ENCODE measurements around the gene ZNF782. TPM values are rescaled to one million over a fixed set of nuclear protein-coding genes. Genes with fewer than 3 reads are reported as not detected.
A peak's percentile ranks its signal among the peaks of the same experiment; 100 is the strongest.
"Not testable (repeated sequence)": the region's sequence is repeated elsewhere in the genome, so short reads cannot be mapped to it uniquely, and the experiment has no call there.

Gene ZNF782
- polyA plus RNA-seq, 2 donors = 0.92 to 1.1 TPM

GRCh38 chr9:96874947-96875460 lies 20.7 kb upstream of the ZNF782 start:
- peaks cover 0 to 4% of the 10 kb centered on the region in 2 donors for H3K4me1 ChIP-seq (ENCODE audit: control insufficient read depth in 2 of 2, insufficient read depth in 2 of 2, low read length in 1 of 2)
- WGBS, 2 donors = 19 to 22% methylated on average over 13 of the region's 13 CpGs
- H3K27me3 ChIP-seq (ENCODE audit: control insufficient read depth in 1 of 2, insufficient read depth in 2 of 2, low read length in 2 of 2) = peaks cover 0 to 8% of the 10 kb centered on the region in 2 donors
- peak overlapping the region; percentile 49 to 67 for H3K4me3 ChIP-seq (ENCODE audit: low read depth in 1 of 2, low read length in 2 of 2)
- peak overlapping the region; percentile 86 to 94 for H3K27ac ChIP-seq (ENCODE audit: low read depth in 2 of 2, low read length in 1 of 2)
- H3K9me3 ChIP-seq (ENCODE audit: control insufficient read depth in 2 of 2, insufficient read depth in 1 of 2, low read depth in 1 of 2, low read length in 1 of 2) = peaks cover 0 to 4% of the 10 kb centered on the region in 2 donors
- H3K36me3 ChIP-seq (ENCODE audit: control insufficient read depth in 2 of 2, insufficient read depth in 2 of 2, low read length in 1 of 2) = no peaks in the 10 kb centered on the region

- Histone ChIP-seq H3K9me3 (ENCODE audit: control insufficient read depth in 2 of 2, insufficient read depth in 1 of 2, low read depth in 1 of 2, low read length in 1 of 2) (peaks cover 0 to 4% of the 10 kb centered on the region in 2 donors), H3K27me3 (ENCODE audit: control insufficient read depth in 1 of 2, insufficient read depth in 2 of 2, low read length in 2 of 2) (peaks cover 0 to 8% of the 10 kb centered on the region in 2 donors), H3K27ac (ENCODE audit: low read depth in 2 of 2, low read length in 1 of 2) (peak overlapping the region; percentile 86 to 92), H3K36me3 (ENCODE audit: control insufficient read depth in 2 of 2, insufficient read depth in 2 of 2, low read length in 1 of 2) (no peaks in the 10 kb centered on the region), H3K4me3 (ENCODE audit: low read depth in 1 of 2, low read length in 2 of 2) (no peak overlapping the region), H3K4me1 (ENCODE audit: control insufficient read depth in 2 of 2, insufficient read depth in 2 of 2, low read length in 1 of 2) (peaks cover 0 to 4% of the 10 kb centered on the region in 2 donors)
- 84 to 85% methylated on average over 7 of the region's 7 CpGs for WGBS, 2 donors
Measured at GRCh38 chr9:96874201-96874785, 20.0 kb upstream of the ZNF782 start.

- no peaks in the 10 kb centered on the region for H3K36me3 ChIP-seq (ENCODE audit: control insufficient read depth in 2 of 2, insufficient read depth in 2 of 2, low read length in 1 of 2)
- peaks cover 0 to 4% of the 10 kb centered on the region in 2 donors for H3K4me1 ChIP-seq (ENCODE audit: control insufficient read depth in 2 of 2, insufficient read depth in 2 of 2, low read length in 1 of 2)
- no peaks in the 10 kb centered on the region for H3K9me3 ChIP-seq (ENCODE audit: control insufficient read depth in 2 of 2, insufficient read depth in 1 of 2, low read depth in 1 of 2, low read length in 1 of 2)
- 92 to 93% methylated on average over 1 of the region's 1 CpG for WGBS, 2 donors
- H3K27ac ChIP-seq (ENCODE audit: low read depth in 2 of 2, low read length in 1 of 2) = no peak overlapping the region
- no peak overlapping the region for H3K4me3 ChIP-seq (ENCODE audit: low read depth in 1 of 2, low read length in 2 of 2)
- peaks cover 0 to 2% of the 10 kb centered on the region in 2 donors for H3K27me3 ChIP-seq (ENCODE audit: control insufficient read depth in 1 of 2, insufficient read depth in 2 of 2, low read length in 2 of 2)
Measured at GRCh38 chr9:96871176-96871575, 16.9 kb upstream of the ZNF782 start.

- Histone ChIP-seq H3K9me3 (ENCODE audit: control insufficient read depth in 2 of 2, insufficient read depth in 1 of 2, low read depth in 1 of 2, low read length in 1 of 2) (no peaks in the 10 kb centered on the region), H3K36me3 (ENCODE audit: control insufficient read depth in 2 of 2, insufficient read depth in 2 of 2, low read length in 1 of 2) (no peaks in the 10 kb centered on the region), H3K4me3 (ENCODE audit: low read depth in 1 of 2, low read length in 2 of 2) (no peak overlapping the region), H3K27me3 (ENCODE audit: control insufficient read depth in 1 of 2, insufficient read depth in 2 of 2, low read length in 2 of 2) (no peaks in the 10 kb centered on the region), H3K27ac (ENCODE audit: low read depth in 2 of 2, low read length in 1 of 2) (peak overlapping the region in 1 of 2 donors; percentile 0), H3K4me1 (ENCODE audit: control insufficient read depth in 2 of 2, insufficient read depth in 2 of 2, low read length in 1 of 2) (no peaks in the 10 kb centered on the region)
- WGBS, 2 donors = 46 to 47% methylated on average over 5 of the region's 5 CpGs
Measured at GRCh38 chr9:96868709-96869108, 14.4 kb upstream of the ZNF782 start.

GRCh38 chr9:96867079-96867804 lies 12.9 kb upstream of the ZNF782 start:
- no peaks in the 10 kb centered on the region for H3K4me1 ChIP-seq (ENCODE audit: control insufficient read depth in 2 of 2, insufficient read depth in 2 of 2, low read length in 1 of 2)
- 64 to 80% methylated on average over 7 of the region's 7 CpGs for WGBS, 2 donors
- H3K36me3 ChIP-seq (ENCODE audit: control insufficient read depth in 2 of 2, insufficient read depth in 2 of 2, low read length in 1 of 2) = no peaks in the 10 kb centered on the region
- no peaks in the 10 kb centered on the region for H3K27me3 ChIP-seq (ENCODE audit: control insufficient read depth in 1 of 2, insufficient read depth in 2 of 2, low read length in 2 of 2)
- no peaks in the 10 kb centered on the region for H3K9me3 ChIP-seq (ENCODE audit: control insufficient read depth in 2 of 2, insufficient read depth in 1 of 2, low read depth in 1 of 2, low read length in 1 of 2)
- H3K27ac ChIP-seq (ENCODE audit: low read depth in 2 of 2, low read length in 1 of 2) = no peak overlapping the region
- H3K4me3 ChIP-seq (ENCODE audit: low read depth in 1 of 2, low read length in 2 of 2) = no peak overlapping the region

- 78 to 87% methylated on average over 2 of the region's 2 CpGs for WGBS, 2 donors
- H3K4me1 ChIP-seq (ENCODE audit: control insufficient read depth in 2 of 2, insufficient read depth in 2 of 2, low read length in 1 of 2); H3K27me3 ChIP-seq (ENCODE audit: control insufficient read depth in 1 of 2, insufficient read depth in 2 of 2, low read length in 2 of 2); H3K4me3 ChIP-seq (ENCODE audit: low read depth in 1 of 2, low read length in 2 of 2); H3K36me3 ChIP-seq (ENCODE audit: control insufficient read depth in 2 of 2, insufficient read depth in 2 of 2, low read length in 1 of 2); H3K27ac ChIP-seq (ENCODE audit: low read depth in 2 of 2, low read length in 1 of 2); H3K9me3 ChIP-seq (ENCODE audit: control insufficient read depth in 2 of 2, insufficient read depth in 1 of 2, low read depth in 1 of 2, low read length in 1 of 2): not testable (repeated sequence)
Measured at GRCh38 chr9:96865240-96865639, 10.9 kb upstream of the ZNF782 start.

GRCh38 chr9:96859461-96860198 lies 5.3 kb upstream of the ZNF782 start:
- WGBS, 2 donors = 62 to 74% methylated on average over 8 of the region's 8 CpGs
- no peak overlapping the region for H3K27ac ChIP-seq (ENCODE audit: low read depth in 2 of 2, low read length in 1 of 2)
- H3K27me3 ChIP-seq (ENCODE audit: control insufficient read depth in 1 of 2, insufficient read depth in 2 of 2, low read length in 2 of 2) = no peaks in the 10 kb centered on the region
- H3K36me3 ChIP-seq (ENCODE audit: control insufficient read depth in 2 of 2, insufficient read depth in 2 of 2, low read length in 1 of 2) = no peaks in the 10 kb centered on the region
- H3K4me1 ChIP-seq (ENCODE audit: control insufficient read depth in 2 of 2, insufficient read depth in 2 of 2, low read length in 1 of 2) = peaks cover 0 to 5% of the 10 kb centered on the region in 2 donors
- H3K9me3 ChIP-seq (ENCODE audit: control insufficient read depth in 2 of 2, insufficient read depth in 1 of 2, low read depth in 1 of 2, low read length in 1 of 2) = no peaks in the 10 kb centered on the region
- H3K4me3 ChIP-seq (ENCODE audit: low read depth in 1 of 2, low read length in 2 of 2) = no peak overlapping the region

GRCh38 chr9:96858670-96859069 lies 4.4 kb upstream of the ZNF782 start:
- no peak overlapping the region for H3K4me3 ChIP-seq (ENCODE audit: low read depth in 1 of 2, low read length in 2 of 2)
- H3K9me3 ChIP-seq (ENCODE audit: control insufficient read depth in 2 of 2, insufficient read depth in 1 of 2, low read depth in 1 of 2, low read length in 1 of 2) = no peaks in the 10 kb centered on the region
- whole genome bisulfite sequencing, 2 donors = 67 to 74% methylated on average over 8 of the region's 8 CpGs

GRCh38 chr9:96858018-96858573 lies 3.8 kb upstream of the ZNF782 start:
- Histone ChIP-seq H3K9me3 (ENCODE audit: control insufficient read depth in 2 of 2, insufficient read depth in 1 of 2, low read depth in 1 of 2, low read length in 1 of 2) (no peaks in the 10 kb centered on the region), H3K4me3 (ENCODE audit: low read depth in 1 of 2, low read length in 2 of 2) (no peak overlapping the region), H3K27ac (ENCODE audit: low read depth in 2 of 2, low read length in 1 of 2) (no peak overlapping the region), H3K27me3 (ENCODE audit: control insufficient read depth in 1 of 2, insufficient read depth in 2 of 2, low read length in 2 of 2) (no peaks in the 10 kb centered on the region), H3K36me3 (ENCODE audit: control insufficient read depth in 2 of 2, insufficient read depth in 2 of 2, low read length in 1 of 2) (no peaks in the 10 kb centered on the region), H3K4me1 (ENCODE audit: control insufficient read depth in 2 of 2, insufficient read depth in 2 of 2, low read length in 1 of 2) (peaks cover 2 to 7% of the 10 kb centered on the region in 2 donors)
- WGBS, 2 donors = 78 to 91% methylated on average over 2 of the region's 2 CpGs

More at GRCh38 chr9:96858670-96859069, 4.4 kb upstream of the ZNF782 start:
- no peaks in the 10 kb centered on the region for H3K36me3 ChIP-seq (ENCODE audit: control insufficient read depth in 2 of 2, insufficient read depth in 2 of 2, low read length in 1 of 2)
- peaks cover 0 to 5% of the 10 kb centered on the region in 2 donors for H3K4me1 ChIP-seq (ENCODE audit: control insufficient read depth in 2 of 2, insufficient read depth in 2 of 2, low read length in 1 of 2)
- H3K27me3 ChIP-seq (ENCODE audit: control insufficient read depth in 1 of 2, insufficient read depth in 2 of 2, low read length in 2 of 2) = no peaks in the 10 kb centered on the region
- H3K27ac ChIP-seq (ENCODE audit: low read depth in 2 of 2, low read length in 1 of 2) = no peak overlapping the region

Data from esophagus (tissue), 2 donors.